ENCODE results near the gene NXPE3. TPM values are rescaled to one million over a fixed set of nuclear protein-coding genes. Genes with fewer than 3 reads are reported as not detected.
"Not testable (repeated sequence)": the region's sequence is repeated elsewhere in the genome, so short reads cannot be mapped to it uniquely, and the experiment has no call there.

Gene NXPE3
- total RNA-seq, 4 donors from 2014 or later = 14.4 to 23.4 (median 18.0) TPM

DNA sequence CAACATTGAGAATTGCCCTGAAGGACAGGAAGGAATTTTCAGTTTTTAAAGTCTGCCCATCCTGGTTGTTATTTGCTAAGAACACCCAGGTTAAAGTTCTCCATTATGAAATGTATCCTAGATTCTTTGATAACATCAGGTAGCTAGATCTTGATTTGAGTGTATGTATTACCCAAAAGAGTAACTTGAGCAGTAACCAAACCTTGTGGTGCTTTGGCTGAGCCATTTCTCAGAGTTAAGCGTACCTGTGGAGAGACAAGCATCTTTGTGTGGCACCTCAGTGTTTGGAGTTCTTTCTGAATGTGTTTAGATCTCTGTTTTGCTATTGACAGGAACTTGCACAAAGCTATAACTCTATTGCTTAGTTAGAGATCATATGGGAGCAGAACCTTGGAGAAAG, 34.2 kb upstream of the NXPE3 start:
- Histone ChIP-seq H3K36me3 (peaks cover 0 to 30% (median 0%) of the 10 kb centered on the region in 3 donors), H3K4me1 (no peaks in the 10 kb centered on the region), H3K27ac (no peak overlapping the region), H3K27me3 (no peaks in the 10 kb centered on the region), H3K9me3 (no peaks in the 10 kb centered on the region), H3K4me3 (no peak overlapping the region)
- TF ChIP-seq EP300 (IDR thresholded peaks at IDR 0.05) = no peak
- no peak for TF ChIP-seq CTCF (IDR thresholded peaks at IDR 0.05)
- TF ChIP-seq POLR2A (IDR thresholded peaks at IDR 0.05) = no peak
- WGBS, 2 donors = 50 to 96% methylated on average over 1 of the region's 1 CpG
- DNase-seq (ENCODE audit: low spot score in 2 of 2) = no peak

DNA sequence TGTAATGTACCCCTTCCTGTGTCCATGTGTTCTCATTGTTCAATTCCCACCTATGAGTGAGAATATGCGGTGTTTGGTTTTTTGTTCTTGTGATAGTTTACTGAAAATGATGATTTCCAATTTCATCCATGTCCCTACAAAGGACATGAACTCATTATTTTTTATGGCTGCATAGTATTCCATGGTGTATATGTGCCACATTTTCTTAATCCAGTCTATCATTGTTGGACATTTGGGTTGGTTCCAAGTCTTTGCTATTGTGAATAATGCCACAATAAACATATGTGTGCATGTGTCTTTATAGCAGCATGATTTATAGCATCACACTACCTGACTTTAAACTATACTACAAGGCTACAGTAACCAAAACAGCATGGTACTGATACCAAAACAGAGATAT, 33.1 kb upstream of the NXPE3 start:
- not testable (repeated sequence) for H3K4me1 ChIP-seq; H3K9me3 ChIP-seq; H3K27me3 ChIP-seq; DNase-seq (ENCODE audit: low spot score in 2 of 2); H3K27ac ChIP-seq; H3K4me3 ChIP-seq
- H3K36me3 ChIP-seq = peaks cover 0 to 30% (median 0%) of the 10 kb centered on the region in 3 donors
- 100% methylated on average over 1 of the region's 1 CpG for WGBS, 2 donors

- H3K27me3 ChIP-seq; H3K4me1 ChIP-seq; H3K9me3 ChIP-seq; H3K4me3 ChIP-seq; H3K27ac ChIP-seq; DNase-seq (ENCODE audit: low spot score in 2 of 2): not testable (repeated sequence)
- peaks cover 0 to 56% (median 0%) of the 10 kb centered on the region in 3 donors for H3K36me3 ChIP-seq
- whole genome bisulfite sequencing, 2 donors = 96 to 99% methylated on average over 13 to 16 of the region's 23 CpGs
Measured at GRCh38 chr3:101753386-101754113, 25.5 kb upstream of the NXPE3 start.

DNA sequence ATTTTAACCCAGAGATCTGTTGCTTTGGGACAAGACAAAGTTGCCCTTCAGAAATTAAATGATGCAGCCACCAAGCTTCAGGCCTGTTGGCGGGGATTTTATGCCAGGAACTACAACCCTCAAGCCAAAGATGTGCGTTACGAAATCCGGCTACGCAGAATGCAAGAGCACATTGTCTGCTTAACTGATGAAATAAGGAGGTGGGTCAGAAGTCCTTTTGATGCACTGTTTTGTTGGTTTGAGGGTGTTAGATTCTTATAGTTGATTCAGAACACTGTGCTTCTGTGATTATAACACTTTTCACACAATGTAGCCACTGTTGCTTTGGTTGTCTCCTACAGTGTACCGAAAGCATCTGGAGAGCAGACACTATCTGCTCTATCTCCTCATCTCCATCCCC, 20.8 kb upstream of the NXPE3 start:
- no peak for TF ChIP-seq EP300 (IDR thresholded peaks at IDR 0.05)
- TF ChIP-seq CTCF (IDR thresholded peaks at IDR 0.05) = no peak
- no peak for TF ChIP-seq POLR2A (IDR thresholded peaks at IDR 0.05)
- Histone ChIP-seq H3K27me3 (no peaks in the 10 kb centered on the region), H3K4me3 (no peak overlapping the region), H3K9me3 (no peaks in the 10 kb centered on the region), H3K36me3 (peaks cover 0 to 59% (median 0%) of the 10 kb centered on the region in 3 donors), H3K27ac (peak overlapping the region in 2 of 4 donors; percentile 15 to 39), H3K4me1 (peaks cover 0 to 4% (median 0%) of the 10 kb centered on the region in 4 donors)
- no peak for DNase-seq (ENCODE audit: low spot score in 2 of 2)
- 53 to 54% methylated on average over 6 of the region's 6 CpGs for WGBS, 2 donors

GRCh38 chr3:101762041-101762646, 16.9 kb upstream of the NXPE3 start:
- H3K36me3 ChIP-seq = peaks cover 0 to 48% (median 0%) of the 10 kb centered on the region in 3 donors
- 66 to 72% methylated on average over 3 of the region's 3 CpGs for WGBS, 2 donors

GRCh38 chr3:101777745-101778281, 1.2 kb upstream of the NXPE3 start:
- not testable (repeated sequence) for H3K27me3 ChIP-seq; H3K27ac ChIP-seq; H3K36me3 ChIP-seq; H3K9me3 ChIP-seq; H3K4me3 ChIP-seq; DNase-seq (ENCODE audit: low spot score in 2 of 2)
- peaks cover 0 to 27% (median 17%) of the 10 kb centered on the region in 4 donors for H3K4me1 ChIP-seq
- WGBS, 2 donors = 94 to 95% methylated on average over 6 of the region's 6 CpGs

More at GRCh38 chr3:101762041-101762646, 16.9 kb upstream of the NXPE3 start:
- Histone ChIP-seq H3K27me3 (no peaks in the 10 kb centered on the region), H3K4me1 (peaks cover 0 to 4% (median 0%) of the 10 kb centered on the region in 4 donors), H3K4me3 (no peak overlapping the region), H3K9me3 (no peaks in the 10 kb centered on the region), H3K27ac (peak overlapping the region in 1 of 4 donors; percentile 25)
- DNase-seq (ENCODE audit: low spot score in 2 of 2) = no peak
- TF ChIP-seq POLR2A (IDR thresholded peaks at IDR 0.05) = no peak
- TF ChIP-seq CTCF (IDR thresholded peaks at IDR 0.05) = no peak
- TF ChIP-seq EP300 (IDR thresholded peaks at IDR 0.05) = no peak

All from tibial nerve (tissue), 4 donors.